Cerebellar cortex (tissue), 1 donor: ENCODE results near the gene SNCG.

Experiments
- DNase-seq: peaks from one replicate; pipeline ENCODE4 v3.0.0-alpha.2; 2015; ENCODE audit warnings: low spot score

Gene SNCG

DNA sequence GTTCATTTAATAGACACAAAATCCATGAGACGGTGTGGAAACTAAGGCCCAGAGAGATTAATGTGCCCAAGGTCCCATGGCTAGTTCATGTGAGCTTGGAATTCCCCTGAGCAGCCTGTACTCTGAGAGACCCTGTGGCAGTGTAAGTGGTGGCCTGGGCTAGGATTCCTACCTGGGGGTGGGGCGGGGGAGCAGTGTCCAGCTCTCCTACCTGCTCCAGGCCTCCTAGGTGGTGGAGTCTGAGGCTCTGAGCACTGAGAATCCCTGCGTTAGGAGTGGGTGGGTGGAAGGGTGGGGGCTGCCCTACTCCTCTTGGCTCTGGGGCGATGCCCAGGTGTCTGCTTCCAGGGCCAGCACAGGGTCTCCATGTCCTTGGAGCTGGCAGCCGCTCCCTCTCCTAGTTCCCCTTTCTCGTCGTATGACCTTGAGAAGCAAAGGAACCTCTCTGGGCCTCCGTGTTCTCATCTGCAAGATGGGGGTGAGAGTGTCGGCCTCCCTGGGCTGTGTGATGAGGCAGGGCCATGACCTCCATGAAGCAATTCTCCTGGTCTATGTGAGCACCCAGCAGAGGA lies 2.5 kb downstream of the SNCG start:
- no peak for DNase-seq

GRCh38 chr10:86961481-86962091 lies 3.2 kb downstream of the SNCG start:
- no peak for DNase-seq

DNA sequence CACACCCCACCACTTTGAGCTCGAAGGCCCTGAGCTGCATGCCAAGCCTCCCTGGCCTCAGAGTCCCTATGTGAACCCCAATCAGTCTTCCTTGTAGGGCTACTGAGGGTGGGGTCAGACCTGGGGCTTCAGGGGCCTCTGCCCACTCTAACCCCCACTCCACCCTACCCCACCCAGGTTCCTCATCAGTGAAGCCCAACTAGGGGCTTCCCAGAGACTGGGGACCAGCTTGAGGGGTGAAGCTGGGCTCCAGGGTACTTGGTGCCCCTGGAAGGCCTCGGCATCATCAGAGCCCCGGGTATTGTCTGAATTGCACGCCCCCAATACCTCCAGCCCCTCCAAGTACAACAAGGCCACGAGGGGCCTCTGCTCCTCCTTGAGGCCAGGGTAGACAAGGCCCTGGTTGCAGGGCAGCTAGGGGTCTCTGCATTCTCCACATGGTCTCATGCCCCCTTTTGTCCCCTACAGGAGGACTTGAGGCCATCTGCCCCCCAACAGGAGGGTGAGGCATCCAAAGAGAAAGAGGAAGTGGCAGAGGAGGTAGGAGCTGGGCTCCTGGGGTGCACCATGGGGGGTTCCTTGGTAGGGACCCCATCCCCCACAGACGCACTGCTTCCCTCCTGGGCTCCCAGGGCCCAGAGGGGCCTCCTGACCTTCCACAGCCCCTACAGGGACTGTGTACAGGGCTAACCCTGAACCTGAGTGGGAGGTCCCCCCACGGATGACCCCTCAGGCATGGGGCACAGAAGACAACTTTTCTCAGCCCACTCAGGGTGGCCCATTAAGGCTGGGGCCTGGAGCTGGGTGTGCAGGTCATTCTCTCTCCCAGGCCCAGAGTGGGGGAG lies 4.0 kb downstream of the SNCG start:
- no peak for DNase-seq

GRCh38 chr10:86962981-86963310 lies 4.5 kb downstream of the SNCG start:
- DNase-seq, result no peak

DNA sequence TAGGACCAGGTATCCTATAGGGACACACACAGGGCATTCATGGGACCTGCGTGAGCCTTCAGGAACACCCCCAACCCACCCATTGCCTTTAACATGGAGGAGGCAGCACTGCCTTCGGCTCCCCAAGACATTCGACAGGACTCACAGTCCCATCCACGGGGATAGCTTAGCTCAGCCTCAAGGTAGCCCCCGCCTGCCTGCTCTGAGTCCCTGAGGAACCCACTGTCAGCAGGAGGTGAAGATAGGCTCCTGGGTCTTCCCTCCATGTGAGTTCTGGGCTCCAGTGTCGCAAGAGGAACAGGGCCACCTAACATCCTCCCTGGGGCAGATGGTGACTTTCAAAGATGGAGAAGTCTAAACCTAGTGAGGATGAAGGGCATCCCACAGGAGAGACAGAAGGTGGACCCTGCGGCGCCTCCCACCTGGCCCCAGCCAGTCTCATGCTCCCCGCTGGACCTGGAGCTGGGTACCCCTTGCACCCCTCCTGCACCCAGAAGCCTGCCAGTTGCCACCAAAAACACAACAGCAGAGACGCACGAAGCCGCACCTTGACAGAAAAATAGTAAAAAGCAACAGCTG lies 5.0 kb downstream of the SNCG start:
- DNase-seq, result no peak

- no peak for DNase-seq
Observed at GRCh38 chr10:86964061-86964846, 5.9 kb downstream of the SNCG start.

- no peak for DNase-seq
Observed at GRCh38 chr10:86964847-86965190, 6.4 kb downstream of the SNCG start.

- no peak for DNase-seq
Observed at GRCh38 chr10:86965986-86966654, 7.7 kb downstream of the SNCG start.

DNA sequence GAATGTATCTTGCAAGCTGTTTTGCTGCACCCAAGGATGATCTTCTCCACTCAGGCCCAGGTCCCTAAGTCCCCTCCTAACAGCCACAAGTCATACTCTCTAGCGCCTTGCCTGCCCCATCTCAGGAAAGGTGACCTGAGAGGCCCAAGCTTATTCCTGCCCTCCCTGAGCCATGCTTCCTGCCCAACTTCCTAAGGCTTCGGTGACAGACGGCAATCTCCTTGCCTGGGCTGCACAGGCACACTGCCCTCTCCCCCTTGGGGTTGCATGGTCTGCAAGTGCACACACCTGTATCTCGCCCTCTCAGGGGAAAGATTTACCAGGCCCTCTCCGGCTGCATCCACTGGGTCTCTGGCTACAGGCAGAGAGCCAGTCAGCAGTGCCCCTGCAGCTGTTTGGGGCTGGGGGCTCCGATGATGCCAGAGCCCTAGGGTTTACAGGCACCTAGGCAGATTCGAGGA lies 9.1 kb downstream of the SNCG start:
- no peak for DNase-seq

- no peak for DNase-seq
Observed at GRCh38 chr10:86968271-86968993, 10.0 kb downstream of the SNCG start, which contains the start of gene ADIRF. Gene ADIRF (plus strand): TSS chr10:86968482. CDS start chr10:86968545, 63 bp downstream.

DNA sequence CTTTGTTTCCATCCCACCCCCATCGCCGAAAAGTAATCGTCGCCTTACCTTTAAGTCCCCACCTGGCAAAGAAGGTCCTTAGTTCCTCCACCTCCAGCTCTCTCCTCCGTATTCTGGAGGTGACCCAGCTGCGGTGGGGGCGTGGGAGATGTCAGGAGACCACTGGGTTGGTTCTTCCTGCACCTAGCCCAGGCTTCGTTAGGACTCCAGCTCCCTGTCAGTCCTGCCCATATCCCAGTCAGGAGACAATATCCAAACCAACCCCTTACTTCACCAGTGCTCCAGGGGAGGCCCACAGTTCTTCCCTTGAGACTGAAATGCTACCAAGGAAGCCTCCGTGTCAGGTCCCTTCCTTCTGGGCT lies 10.6 kb downstream of the SNCG start:
- DNase-seq, result no peak

DNA sequence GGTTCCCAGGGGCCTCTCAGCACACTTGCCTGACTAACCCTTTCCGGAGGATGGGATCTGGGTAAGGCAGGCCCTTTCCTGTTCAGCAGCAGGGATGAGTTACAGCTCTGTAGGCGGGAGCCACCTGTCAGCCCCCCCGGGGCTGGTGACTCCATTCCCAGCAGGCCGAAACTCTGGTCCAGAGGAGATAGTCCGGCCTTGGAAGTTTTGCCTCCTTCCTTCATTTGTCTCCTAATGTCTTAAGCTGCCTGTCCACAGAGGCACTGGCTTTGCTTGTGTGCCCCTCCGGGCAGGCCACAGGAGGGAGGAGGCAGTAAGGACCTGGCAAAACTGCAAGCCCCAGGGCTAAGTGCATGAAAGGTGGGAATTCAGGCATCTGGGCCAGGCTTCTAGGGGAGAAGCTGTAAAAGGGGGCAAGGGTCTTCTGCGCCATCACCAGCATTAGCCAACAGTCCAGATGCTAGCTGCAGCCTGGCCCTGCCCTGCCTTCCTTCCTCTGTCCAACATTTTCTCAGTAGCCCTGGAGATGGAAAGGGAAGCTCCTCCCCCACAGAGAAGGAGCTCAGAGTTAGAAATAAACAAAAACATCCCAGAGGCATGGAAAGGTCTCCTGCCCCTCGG lies 11.1 kb downstream of the SNCG start:
- peak; percentile 44 for DNase-seq

DNA sequence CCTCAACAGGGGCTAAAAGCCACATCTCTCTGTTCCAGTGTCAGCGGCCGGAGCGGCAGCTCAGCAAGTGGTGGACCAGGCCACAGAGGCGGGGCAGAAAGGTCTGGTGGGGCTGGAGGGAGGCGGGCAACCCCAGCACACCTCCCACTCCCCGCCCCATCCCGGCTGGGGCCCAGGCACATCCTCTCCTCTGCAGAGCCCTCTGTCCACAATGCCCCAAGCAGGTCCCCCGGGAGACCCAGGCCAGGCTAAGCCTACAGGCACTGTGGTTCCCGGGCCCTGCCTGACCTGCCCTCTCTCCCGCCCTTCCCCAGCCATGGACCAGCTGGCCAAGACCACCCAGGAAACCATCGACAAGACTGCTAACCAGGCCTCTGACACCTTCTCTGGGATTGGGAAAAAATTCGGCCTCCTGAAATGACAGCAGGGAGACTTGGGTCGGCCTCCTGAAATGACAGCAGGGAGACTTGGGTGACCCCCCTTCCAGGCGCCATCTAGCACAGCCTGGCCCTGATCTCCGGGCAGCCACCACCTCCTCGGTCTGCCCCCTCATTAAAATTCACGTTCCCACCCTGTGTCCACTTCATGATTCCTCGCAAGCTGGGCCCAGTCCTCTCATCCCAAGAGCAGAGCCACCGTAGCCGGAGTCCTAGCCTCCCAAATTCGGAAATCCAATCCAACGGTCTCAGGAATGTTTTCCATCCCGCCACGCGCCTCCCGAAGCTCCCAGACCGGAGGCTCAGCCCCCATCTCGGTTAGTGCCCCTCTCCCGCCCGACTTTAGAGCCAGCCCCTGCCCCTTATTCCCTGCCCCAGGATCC lies 12.0 kb downstream of the SNCG start:
- DNase-seq, result peak; percentile 71

DNA sequence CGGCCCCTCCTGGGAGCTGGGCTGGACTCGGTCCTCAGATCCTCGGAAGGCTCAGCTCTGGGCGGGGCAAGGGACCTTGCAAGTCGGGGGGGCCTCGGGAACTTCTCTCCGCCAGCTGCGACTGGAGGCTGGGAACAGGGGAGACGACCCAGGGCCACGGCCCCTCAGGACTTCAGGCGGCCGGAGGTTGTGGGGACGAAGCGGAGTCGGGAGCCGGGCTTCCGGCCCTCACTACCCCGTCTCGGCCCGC lies 12.5 kb downstream of the SNCG start:
- DNase-seq, result peak; percentile 47

DNA sequence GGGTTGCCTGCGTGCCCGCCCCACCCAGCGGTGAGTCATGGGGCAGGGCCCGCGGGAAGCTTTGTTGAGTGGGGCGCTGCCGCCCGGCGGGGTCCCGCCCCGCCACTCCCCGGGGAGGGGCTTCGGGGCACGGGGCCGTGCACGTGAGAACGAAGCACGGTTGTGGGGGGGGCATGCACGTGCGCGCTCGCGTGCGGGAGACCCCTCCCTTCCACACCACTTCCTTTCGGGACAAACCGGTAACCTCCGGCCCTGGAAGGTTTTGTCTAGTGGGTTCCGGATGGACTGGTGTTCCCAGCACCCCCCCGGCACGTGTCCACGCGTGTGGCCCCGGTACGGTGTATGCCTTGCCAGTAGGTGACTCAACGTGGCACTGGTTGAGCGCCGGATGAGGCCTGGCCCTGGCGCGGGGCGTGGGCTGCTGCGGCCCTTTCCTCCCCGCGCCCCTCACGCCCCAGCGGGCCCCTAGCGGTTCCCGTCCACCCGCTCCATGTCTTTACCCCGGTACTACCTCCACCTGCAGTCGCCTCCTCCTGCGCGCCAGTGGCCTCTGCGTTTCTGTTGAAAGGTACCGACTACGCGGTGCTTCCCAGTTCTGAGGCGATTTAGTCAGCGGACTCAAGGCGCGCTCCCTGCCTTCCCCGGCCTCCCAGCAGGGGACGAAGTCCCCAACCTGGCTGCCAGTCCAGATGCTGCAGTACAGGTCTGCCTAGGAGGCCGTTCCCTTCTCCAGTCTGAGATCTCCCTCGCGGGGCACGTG lies 13.0 kb downstream of the SNCG start:
- DNase-seq, result peak; percentile 49

- no peak for DNase-seq
Observed at GRCh38 chr10:86972613-86973380, 14.4 kb downstream of the SNCG start.

DNA sequence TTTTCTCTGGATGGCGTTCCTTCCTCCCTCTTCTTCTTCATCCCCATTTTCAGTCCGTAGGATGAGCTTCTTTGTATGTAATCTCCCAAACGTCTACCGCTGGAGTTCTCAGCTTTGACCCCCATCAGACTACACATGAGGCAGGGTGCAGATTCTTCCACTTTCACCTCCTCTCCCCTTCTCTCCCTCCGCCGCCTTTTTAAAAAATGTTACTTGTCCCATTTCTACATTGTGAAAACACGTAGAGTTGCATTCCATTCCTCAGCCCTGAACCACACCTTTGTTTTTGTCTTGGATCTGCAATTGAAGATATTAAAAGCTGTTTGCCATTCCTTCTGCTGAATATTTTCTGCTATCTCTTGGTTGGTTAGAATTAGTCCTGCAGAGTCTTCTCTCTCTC lies 16.1 kb downstream of the SNCG start:
- no peak for DNase-seq

- no peak for DNase-seq
Observed at GRCh38 chr10:86976362-86977056, 18.1 kb downstream of the SNCG start.
